ENCODE data around the gene TMEM260.
A peak's percentile ranks its signal among the peaks of the same experiment; 100 is the strongest.
"Not testable (repeated sequence)": the region's sequence is repeated elsewhere in the genome, so short reads cannot be mapped to it uniquely, and the experiment has no call there.

The TMEM260 gene

GRCh38 chr14:56676042-56676441 lies 96.4 kb downstream of the TMEM260 start:
- DNase-seq (ENCODE audit: low spot score), result no peak

- DNase-seq (ENCODE audit: low spot score), result no peak
These were observed 99.2 kb downstream of the TMEM260 start for GRCh38 chr14:56678838-56679237.

GRCh38 chr14:56686416-56686815 lies 106.8 kb downstream of the TMEM260 start:
- peak; percentile 32 for DNase-seq (ENCODE audit: low spot score)

- DNase-seq (ENCODE audit: low spot score), result peak; percentile 19
These were observed 107.5 kb downstream of the TMEM260 start for GRCh38 chr14:56687123-56687522.

GRCh38 chr14:56694609-56695008 lies 115.0 kb downstream of the TMEM260 start:
- no peak for DNase-seq (ENCODE audit: low spot score)

- not testable (repeated sequence) for DNase-seq (ENCODE audit: low spot score)
These were observed 115.6 kb downstream of the TMEM260 start for GRCh38 chr14:56695216-56695615.
